Panc1 (cell line): ENCODE results near the gene FRMD4A. TPM values are rescaled to one million over a fixed set of nuclear protein-coding genes. Genes with fewer than 3 reads are reported as not detected.

Source experiments
- ATAC-seq: fragments of 200-7000 bp; cut with Tn5 transposase; 2 replicates; pipeline ENCODE4 v1.9.1; 2020; ENCODE audit warnings: mild to moderate bottlenecking, moderate library complexity
- BruUV-seq: library from RNA; stranded (reverse); fragments of 400-500 nt; replicated peaks from 2 replicates; lab custom pipeline; 2021; lab: Mats Ljungman, UMichigan
- CTCF ChIA-PET: fragments of 300-600 bp; sonication (Branson Sonifier 250); formaldehyde crosslinking; loops from one replicate; lab custom pipeline; 2022; ENCODE audit warnings: antibody characterized with exemption; lab: Charles Lee
- POLR2A ChIA-PET: fragments of 300-600 bp; sonication (Branson Sonifier 250); formaldehyde crosslinking; loops from one replicate; lab custom pipeline; 2022; ENCODE audit warnings: antibody characterized with exemption; lab: Charles Lee
- DNase-seq: peaks from one replicate; pipeline ENCODE4 v3.0.0-alpha.2; 2010; ENCODE audit warnings: low read depth, low spot score
- H3K27ac ChIP-seq: 2 replicates; pipeline ENCODE4 v1.5.1; 2011; ENCODE audit warnings: mild to moderate bottlenecking, low read length, inconsistent platforms
- H3K27me3 ChIP-seq: fragments of 200-500 bp; sonication (Bioruptor generic); 2 replicates; pipeline ENCODE4 v1.6.0; 2014; ENCODE audit warnings: low read length, inconsistent platforms; ENCODE audit not compliant: control insufficient read depth, insufficient read depth
- H3K36me3 ChIP-seq: fragments of 200-500 bp; sonication (Bioruptor generic); 2 replicates; pipeline ENCODE4 v1.5.1; 2014; ENCODE audit warnings: inconsistent platforms, mild to moderate bottlenecking, low read length, moderate library complexity; ENCODE audit not compliant: control insufficient read depth, insufficient read depth
- H3K4me1 ChIP-seq: 2 replicates; pipeline ENCODE4 v1.5.1; 2011; ENCODE audit warnings: inconsistent platforms, mild to moderate bottlenecking, low read length, moderate library complexity; ENCODE audit not compliant: control insufficient read depth, insufficient read depth
- H3K4me3 ChIP-seq, 2 experiments: 2 replicates each; pipeline ENCODE4 v1.5.1; 2011 to 2012; ENCODE audit warnings: low read depth in 2 of 2, low read length in 2 of 2, mild to moderate bottlenecking in 2 of 2, inconsistent platforms in 1 of 2, moderate library complexity in 1 of 2
- H3K9me3 ChIP-seq: fragments of 200-500 bp; sonication (Bioruptor generic); 2 replicates; pipeline ENCODE4 v1.5.1; 2014; ENCODE audit warnings: low read depth, mild to moderate bottlenecking, inconsistent platforms, low read length, moderate library complexity; ENCODE audit not compliant: control insufficient read depth, insufficient read depth
- POLR2AphosphoS5 ChIP-seq: IDR thresholded peaks from 2 replicates; pipeline ENCODE4 v1.6.1; 2012; ENCODE audit warnings: mild to moderate bottlenecking, low read depth, low read length, moderate library complexity
- SIN3A ChIP-seq: IDR thresholded peaks from 2 replicates; pipeline ENCODE4 v1.6.1; 2012; ENCODE audit warnings: low read depth, mild to moderate bottlenecking, low read length, moderate library complexity, borderline replicate concordance; ENCODE audit not compliant: insufficient read depth
- TCF7L2 ChIP-seq: IDR thresholded peaks from 2 replicates; pipeline ENCODE4 v1.6.1; 2011; ENCODE audit warnings: mild to moderate bottlenecking, low read depth, low read length, inconsistent platforms
- in situ Hi-C: cut with HindIII; loops from 2 replicates; pipeline ENCODE4 v1.10.0; 2016; ENCODE audit warnings: low sequenced_read_pairs, low pct_unique_long_range_greater_than_20kb
- intact Hi-C: fragments of 100-400 bp; cut with micrococcal nuclease; formaldehyde crosslinking; loops from one replicate; pipeline ENCODE4 v1.10.0; 2022; ENCODE audit not compliant: unreplicated experiment
- total RNA-seq: library from RNA; stranded (reverse); gene quantifications from one replicate; pipeline ENCODE4 v1.2.1, GENCODE V29; 2021; ENCODE audit not compliant: unreplicated experiment
- TF ChIP-seq, protein P1 (sequence below), 2 experiments: IDR thresholded peaks; 2 replicates each; pipeline ENCODE4 v1.6.1; 2011 to 2012; ENCODE audit warnings: low read depth in 2 of 2, control low read depth in 1 of 2, low read length in 1 of 2, mild to moderate bottlenecking in 1 of 2, moderate library complexity in 1 of 2; ENCODE audit not compliant: insufficient read depth in 1 of 2
- TF ChIP-seq, protein P2 (sequence below): fragments of 450-650 bp; IDR thresholded peaks from 2 replicates; pipeline ENCODE4 v1.5.1; 2017; ENCODE audit warnings: mild to moderate bottlenecking

Gene FRMD4A
- total RNA-seq, 1 experiment from 2014 or later, result 7.1 TPM

GRCh38 chr10:13907570-13907969, 423.2 kb downstream of the FRMD4A start:
- intact Hi-C loops, result no loop called here
- in situ Hi-C loops, result no loop called here
- ChIA-PET POLR2A (no interaction called here), CTCF (no interaction called here)
- no peaks in the 10 kb centered on the region for H3K9me3 ChIP-seq
- no peak for DNase-seq
- no peak overlapping the region for H3K27ac ChIP-seq
- no TSS peak for BruUV-seq
- no peaks in the 10 kb centered on the region for H3K36me3 ChIP-seq
- no peaks in the 10 kb centered on the region for H3K27me3 ChIP-seq
- TF ChIP-seq, protein P1, sequence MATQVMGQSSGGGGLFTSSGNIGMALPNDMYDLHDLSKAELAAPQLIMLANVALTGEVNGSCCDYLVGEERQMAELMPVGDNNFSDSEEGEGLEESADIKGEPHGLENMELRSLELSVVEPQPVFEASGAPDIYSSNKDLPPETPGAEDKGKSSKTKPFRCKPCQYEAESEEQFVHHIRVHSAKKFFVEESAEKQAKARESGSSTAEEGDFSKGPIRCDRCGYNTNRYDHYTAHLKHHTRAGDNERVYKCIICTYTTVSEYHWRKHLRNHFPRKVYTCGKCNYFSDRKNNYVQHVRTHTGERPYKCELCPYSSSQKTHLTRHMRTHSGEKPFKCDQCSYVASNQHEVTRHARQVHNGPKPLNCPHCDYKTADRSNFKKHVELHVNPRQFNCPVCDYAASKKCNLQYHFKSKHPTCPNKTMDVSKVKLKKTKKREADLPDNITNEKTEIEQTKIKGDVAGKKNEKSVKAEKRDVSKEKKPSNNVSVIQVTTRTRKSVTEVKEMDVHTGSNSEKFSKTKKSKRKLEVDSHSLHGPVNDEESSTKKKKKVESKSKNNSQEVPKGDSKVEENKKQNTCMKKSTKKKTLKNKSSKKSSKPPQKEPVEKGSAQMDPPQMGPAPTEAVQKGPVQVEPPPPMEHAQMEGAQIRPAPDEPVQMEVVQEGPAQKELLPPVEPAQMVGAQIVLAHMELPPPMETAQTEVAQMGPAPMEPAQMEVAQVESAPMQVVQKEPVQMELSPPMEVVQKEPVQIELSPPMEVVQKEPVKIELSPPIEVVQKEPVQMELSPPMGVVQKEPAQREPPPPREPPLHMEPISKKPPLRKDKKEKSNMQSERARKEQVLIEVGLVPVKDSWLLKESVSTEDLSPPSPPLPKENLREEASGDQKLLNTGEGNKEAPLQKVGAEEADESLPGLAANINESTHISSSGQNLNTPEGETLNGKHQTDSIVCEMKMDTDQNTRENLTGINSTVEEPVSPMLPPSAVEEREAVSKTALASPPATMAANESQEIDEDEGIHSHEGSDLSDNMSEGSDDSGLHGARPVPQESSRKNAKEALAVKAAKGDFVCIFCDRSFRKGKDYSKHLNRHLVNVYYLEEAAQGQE (IDR thresholded peaks at IDR 0.05; ENCODE audit: insufficient read depth in 1 of 2, low read depth in 2 of 2, low read length in 1 of 2), result no peak
- no peak for TF ChIP-seq TCF7L2
- TF ChIP-seq, protein P2, sequence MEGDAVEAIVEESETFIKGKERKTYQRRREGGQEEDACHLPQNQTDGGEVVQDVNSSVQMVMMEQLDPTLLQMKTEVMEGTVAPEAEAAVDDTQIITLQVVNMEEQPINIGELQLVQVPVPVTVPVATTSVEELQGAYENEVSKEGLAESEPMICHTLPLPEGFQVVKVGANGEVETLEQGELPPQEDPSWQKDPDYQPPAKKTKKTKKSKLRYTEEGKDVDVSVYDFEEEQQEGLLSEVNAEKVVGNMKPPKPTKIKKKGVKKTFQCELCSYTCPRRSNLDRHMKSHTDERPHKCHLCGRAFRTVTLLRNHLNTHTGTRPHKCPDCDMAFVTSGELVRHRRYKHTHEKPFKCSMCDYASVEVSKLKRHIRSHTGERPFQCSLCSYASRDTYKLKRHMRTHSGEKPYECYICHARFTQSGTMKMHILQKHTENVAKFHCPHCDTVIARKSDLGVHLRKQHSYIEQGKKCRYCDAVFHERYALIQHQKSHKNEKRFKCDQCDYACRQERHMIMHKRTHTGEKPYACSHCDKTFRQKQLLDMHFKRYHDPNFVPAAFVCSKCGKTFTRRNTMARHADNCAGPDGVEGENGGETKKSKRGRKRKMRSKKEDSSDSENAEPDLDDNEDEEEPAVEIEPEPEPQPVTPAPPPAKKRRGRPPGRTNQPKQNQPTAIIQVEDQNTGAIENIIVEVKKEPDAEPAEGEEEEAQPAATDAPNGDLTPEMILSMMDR, result no peak
- no peak for TF ChIP-seq SIN3A
- no peak for TF ChIP-seq POLR2AphosphoS5
- H3K4me3 ChIP-seq, result no peak overlapping the region
- H3K4me1 ChIP-seq, result no peaks in the 10 kb centered on the region
- ATAC-seq, result no peak

- H3K4me3 ChIP-seq, result no peak overlapping the region
- no peak for DNase-seq
- intact Hi-C loops (no loop called here), in situ Hi-C loops (no loop called here)
- no peaks in the 10 kb centered on the region for H3K9me3 ChIP-seq
- TF ChIP-seq, protein P1 (IDR thresholded peaks at IDR 0.05; ENCODE audit: insufficient read depth in 1 of 2, low read depth in 2 of 2, low read length in 1 of 2), result no peak
- no peak for TF ChIP-seq TCF7L2
- TF ChIP-seq POLR2AphosphoS5, result no peak
- no peak for TF ChIP-seq SIN3A
- TF ChIP-seq, protein P2, result no peak
- H3K36me3 ChIP-seq, result no peaks in the 10 kb centered on the region
- ChIA-PET CTCF (no interaction called here), POLR2A (no interaction called here)
- BruUV-seq, result no TSS peak
- H3K27me3 ChIP-seq, result no peaks in the 10 kb centered on the region
- no peak overlapping the region for H3K27ac ChIP-seq
- no peaks in the 10 kb centered on the region for H3K4me1 ChIP-seq
- ATAC-seq, result no peak
Measured at GRCh38 chr10:13905281-13905680, 425.4 kb downstream of the FRMD4A start.
